MM.1S (cell line): ENCODE measurements around the gene TOPAZ1.

Experiments
- DNase-seq: peaks from one replicate; pipeline ENCODE4 v3.0.0-alpha.2; 2015
- H2AFZ ChIP-seq: fragments of 300-600 bp; sonication (generic); 2 replicates; pipeline ENCODE4 v1.6.0; 2016; ENCODE audit warnings: antibody characterized with exemption, low read length
- H3F3A ChIP-seq: fragments of 300-600 bp; sonication (generic); 2 replicates; pipeline ENCODE4 v1.6.1; 2016; ENCODE audit warnings: mild to moderate bottlenecking, antibody characterized with exemption, low read length, moderate library complexity, mixed read lengths; ENCODE audit not compliant: insufficient read depth
- H3K27ac ChIP-seq: fragments of 300-600 bp; sonication (generic); 2 replicates; pipeline ENCODE4 v1.5.1; 2016; ENCODE audit warnings: mild to moderate bottlenecking, low read length
- H3K27me3 ChIP-seq: fragments of 300-600 bp; sonication (generic); replicated peaks from 2 replicates; pipeline ENCODE4 v1.6.0; 2016; ENCODE audit warnings: low read length; ENCODE audit not compliant: insufficient read depth
- H3K36me3 ChIP-seq: fragments of 300-600 bp; sonication (generic); replicated peaks from 2 replicates; pipeline ENCODE4 v1.6.1; 2016; ENCODE audit warnings: mild to moderate bottlenecking, low read length, mixed read lengths; ENCODE audit not compliant: insufficient read depth
- H3K4me1 ChIP-seq: fragments of 300-600 bp; sonication (generic); 2 replicates; pipeline ENCODE4 v1.6.1; 2016; ENCODE audit warnings: low read length, mixed read lengths
- H3K4me2 ChIP-seq: fragments of 300-600 bp; sonication (generic); 2 replicates; pipeline ENCODE4 v1.6.0; 2016; ENCODE audit warnings: low read depth, low read length
- H3K4me3 ChIP-seq: fragments of 300-600 bp; sonication (generic); 2 replicates; pipeline ENCODE4 v1.5.1; 2016; ENCODE audit warnings: low read length, mixed read lengths
- H3K79me2 ChIP-seq: fragments of 300-600 bp; sonication (generic); 2 replicates; pipeline ENCODE4 v1.6.1; 2016; ENCODE audit warnings: mixed run types, low read length, mixed read lengths
- H3K9ac ChIP-seq: fragments of 300-600 bp; sonication (generic); 2 replicates; pipeline ENCODE4 v1.6.1; 2016; ENCODE audit warnings: low read length, mixed read lengths
- H3K9me2 ChIP-seq: fragments of 300-600 bp; sonication (generic); replicated peaks from 2 replicates; pipeline ENCODE4 v1.6.1; 2016; ENCODE audit warnings: mild to moderate bottlenecking, low read length, mixed read lengths; ENCODE audit not compliant: insufficient read depth
- H3K9me3 ChIP-seq: fragments of 300-600 bp; sonication (generic); replicated peaks from 2 replicates; pipeline ENCODE4 v1.6.1; 2016; ENCODE audit warnings: mild to moderate bottlenecking, low read length, mixed read lengths; ENCODE audit not compliant: insufficient read depth
- H4K20me1 ChIP-seq: fragments of 300-600 bp; sonication (generic); 2 replicates; pipeline ENCODE4 v1.6.1; 2016; ENCODE audit warnings: mild to moderate bottlenecking, low read length, moderate library complexity, mixed read lengths; ENCODE audit not compliant: insufficient read depth
- EZH2 ChIP-seq: fragments of 300-600 bp; sonication (generic); optimal IDR thresholded peaks from 2 replicates; pipeline ENCODE3; 2017; ENCODE audit warnings: low read depth, mild to moderate bottlenecking, antibody characterized with exemption, low read length, mixed read lengths
- EZH2phosphoT487 ChIP-seq: fragments of 300-600 bp; sonication (generic); IDR thresholded peaks from 2 replicates; pipeline ENCODE4 v1.6.1; 2018; ENCODE audit warnings: antibody characterized with exemption, low read length
- TF ChIP-seq, protein P1 (sequence below): fragments of 300-600 bp; sonication (generic); IDR thresholded peaks from 2 replicates; pipeline ENCODE4 v1.5.1; 2016; ENCODE audit warnings: antibody characterized with exemption, low read length, mixed read lengths

The TOPAZ1 gene

GRCh38 chr3:44324584-44324983, 82.9 kb downstream of the TOPAZ1 start:
- DNase-seq, result no peak
- Histone ChIP-seq H3K9me2 (no peaks in the 10 kb centered on the region), H3K79me2 (no peaks in the 10 kb centered on the region), H3K9me3 (no peaks in the 10 kb centered on the region), H3K4me2 (no peak overlapping the region), H4K20me1 (no peaks in the 10 kb centered on the region), H3K27me3 (no peaks in the 10 kb centered on the region), H3K27ac (no peak overlapping the region), H3F3A (no peaks in the 10 kb centered on the region), H3K36me3 (no peaks in the 10 kb centered on the region), H3K4me3 (no peak overlapping the region), H2AFZ (no peak overlapping the region), H3K9ac (no peak overlapping the region), H3K4me1 (no peaks in the 10 kb centered on the region)
- TF ChIP-seq, protein P1, sequence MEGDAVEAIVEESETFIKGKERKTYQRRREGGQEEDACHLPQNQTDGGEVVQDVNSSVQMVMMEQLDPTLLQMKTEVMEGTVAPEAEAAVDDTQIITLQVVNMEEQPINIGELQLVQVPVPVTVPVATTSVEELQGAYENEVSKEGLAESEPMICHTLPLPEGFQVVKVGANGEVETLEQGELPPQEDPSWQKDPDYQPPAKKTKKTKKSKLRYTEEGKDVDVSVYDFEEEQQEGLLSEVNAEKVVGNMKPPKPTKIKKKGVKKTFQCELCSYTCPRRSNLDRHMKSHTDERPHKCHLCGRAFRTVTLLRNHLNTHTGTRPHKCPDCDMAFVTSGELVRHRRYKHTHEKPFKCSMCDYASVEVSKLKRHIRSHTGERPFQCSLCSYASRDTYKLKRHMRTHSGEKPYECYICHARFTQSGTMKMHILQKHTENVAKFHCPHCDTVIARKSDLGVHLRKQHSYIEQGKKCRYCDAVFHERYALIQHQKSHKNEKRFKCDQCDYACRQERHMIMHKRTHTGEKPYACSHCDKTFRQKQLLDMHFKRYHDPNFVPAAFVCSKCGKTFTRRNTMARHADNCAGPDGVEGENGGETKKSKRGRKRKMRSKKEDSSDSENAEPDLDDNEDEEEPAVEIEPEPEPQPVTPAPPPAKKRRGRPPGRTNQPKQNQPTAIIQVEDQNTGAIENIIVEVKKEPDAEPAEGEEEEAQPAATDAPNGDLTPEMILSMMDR, result no peak
- TF ChIP-seq EZH2phosphoT487, result no peak
- TF ChIP-seq EZH2, result no peak

- TF ChIP-seq EZH2phosphoT487, result no peak
- TF ChIP-seq EZH2, result no peak
- TF ChIP-seq, protein P1, result no peak
- Histone ChIP-seq H2AFZ (no peak overlapping the region), H4K20me1 (no peaks in the 10 kb centered on the region), H3K79me2 (no peaks in the 10 kb centered on the region), H3K4me1 (no peaks in the 10 kb centered on the region), H3K9me2 (no peaks in the 10 kb centered on the region), H3K36me3 (no peaks in the 10 kb centered on the region), H3K27ac (no peak overlapping the region), H3K4me2 (no peak overlapping the region), H3K27me3 (no peaks in the 10 kb centered on the region), H3F3A (no peaks in the 10 kb centered on the region), H3K4me3 (no peak overlapping the region), H3K9ac (no peak overlapping the region), H3K9me3 (no peaks in the 10 kb centered on the region)
- DNase-seq, result no peak
These were observed 84.3 kb downstream of the TOPAZ1 start for GRCh38 chr3:44326019-44326418.

- Histone ChIP-seq H3K79me2 (no peaks in the 10 kb centered on the region), H3K27ac (no peak overlapping the region), H2AFZ (no peak overlapping the region), H3K4me1 (no peaks in the 10 kb centered on the region), H3K4me3 (no peak overlapping the region), H3F3A (no peaks in the 10 kb centered on the region), H3K4me2 (no peak overlapping the region), H3K27me3 (no peaks in the 10 kb centered on the region), H3K9me2 (no peaks in the 10 kb centered on the region), H3K9me3 (no peaks in the 10 kb centered on the region), H3K36me3 (no peaks in the 10 kb centered on the region), H4K20me1 (no peaks in the 10 kb centered on the region), H3K9ac (no peak overlapping the region)
- TF ChIP-seq EZH2phosphoT487 (no peak), EZH2 (no peak)
- TF ChIP-seq, protein P1, result no peak
- DNase-seq, result no peak
These were observed 84.8 kb downstream of the TOPAZ1 start for GRCh38 chr3:44326515-44326914.
